ENCODE data around the gene DET1.

The DET1 gene

GRCh38 chr15:88546248-88547129 lies at the start of gene DET1:
DET1 (minus strand) TSS chr15:88546681; CDS start chr15:88531705, 14,976 bp downstream.
- DNase-seq (ENCODE audit: extremely low read depth, low read depth), result peak; percentile 90
- peak; percentile 77 for TF ChIP-seq CTCF (IDR thresholded peaks at IDR 0.05; ENCODE audit: low read depth, low read length, missing control alignments)
- peak within 1 kb of the TSS; percentile 59 for H3K4me3 ChIP-seq (replicated peaks; ENCODE audit: low read depth, low read length)

- no peak for DNase-seq (ENCODE audit: extremely low read depth, low read depth)
- H3K4me3 ChIP-seq (replicated peaks; ENCODE audit: low read depth, low read length), result no peak overlapping the region
- TF ChIP-seq CTCF (IDR thresholded peaks at IDR 0.05; ENCODE audit: low read depth, low read length, missing control alignments), result no peak
These were observed 44.9 kb upstream of the DET1 start for GRCh38 chr15:88591384-88591783.

GRCh38 chr15:88590759-88591158 lies 44.3 kb upstream of the DET1 start:
- no peak overlapping the region for H3K4me3 ChIP-seq (replicated peaks; ENCODE audit: low read depth, low read length)
- no peak for TF ChIP-seq CTCF (IDR thresholded peaks at IDR 0.05; ENCODE audit: low read depth, low read length, missing control alignments)
- no peak for DNase-seq (ENCODE audit: extremely low read depth, low read depth)

GRCh38 chr15:88586401-88587162 lies 40.1 kb upstream of the DET1 start:
- no peak for DNase-seq (ENCODE audit: extremely low read depth, low read depth)
- TF ChIP-seq CTCF (IDR thresholded peaks at IDR 0.05; ENCODE audit: low read depth, low read length, missing control alignments), result no peak
- H3K4me3 ChIP-seq (replicated peaks; ENCODE audit: low read depth, low read length), result no peak overlapping the region

- H3K4me3 ChIP-seq (replicated peaks; ENCODE audit: low read depth, low read length), result no peak overlapping the region
- no peak for DNase-seq (ENCODE audit: extremely low read depth, low read depth)
- TF ChIP-seq CTCF (IDR thresholded peaks at IDR 0.05; ENCODE audit: low read depth, low read length, missing control alignments), result no peak
These were observed 34.1 kb upstream of the DET1 start for GRCh38 chr15:88580532-88580931.

- no peak for DNase-seq (ENCODE audit: extremely low read depth, low read depth)
- no peak overlapping the region for H3K4me3 ChIP-seq (replicated peaks; ENCODE audit: low read depth, low read length)
- no peak for TF ChIP-seq CTCF (IDR thresholded peaks at IDR 0.05; ENCODE audit: low read depth, low read length, missing control alignments)
These were observed 32.8 kb upstream of the DET1 start for GRCh38 chr15:88579322-88579721.

Measured in HFF-Myc (cell line).